Omental fat pad (tissue), 4 donors: ENCODE results near the gene PPM1N. TPM values are rescaled to one million over a fixed set of nuclear protein-coding genes. Genes with fewer than 3 reads are reported as not detected.

Source experiments
- ATAC-seq: fragments of 150-250 bp; one replicate; pipeline ENCODE4 v1.9.1; 2016; ENCODE audit warnings: mild to moderate bottlenecking, moderate library complexity; ENCODE audit not compliant: low FRiP score
- DNase-seq: peaks from one replicate; pipeline ENCODE4 v3.0.0-alpha.2; 2019; ENCODE audit warnings: low spot score
- CTCF ChIP-seq, 3 donors: fragments of 450-650 bp; IDR thresholded peaks; one replicate each; pipeline ENCODE4 v1.5.1; 2016 to 2017; ENCODE audit warnings: antibody characterized with exemption in 3 of 3, mild to moderate bottlenecking in 3 of 3, moderate library complexity in 2 of 3
- total RNA-seq, 4 donors: library from RNA; depleted of rRNA; stranded (reverse); fragments of >200 nt; gene quantifications; one replicate each; pipeline ENCODE4 v1.1.0, GENCODE V29; 2016

PPM1N gene
- total RNA-seq, 4 donors from 2014 or later: 1.9 to 3.8 (median 2.9) TPM

GRCh38 chr19:45492627-45493470, 5.4 kb upstream of the PPM1N start:
- ATAC-seq (no peak), DNase-seq (no peak)
- no peak for TF ChIP-seq CTCF (IDR thresholded peaks at IDR 0.05)

- no peak for TF ChIP-seq CTCF (IDR thresholded peaks at IDR 0.05)
Measured at GRCh38 chr19:45494261-45494916, 3.9 kb upstream of the PPM1N start.

GRCh38 chr19:45495178-45495577, 3.1 kb upstream of the PPM1N start:
- ATAC-seq (no peak), DNase-seq (no peak)
- no peak for TF ChIP-seq CTCF (IDR thresholded peaks at IDR 0.05)

More at GRCh38 chr19:45494261-45494916, 3.9 kb upstream of the PPM1N start:
- no peak for DNase-seq
- ATAC-seq: no peak

- no peak for DNase-seq
- no peak for TF ChIP-seq CTCF (IDR thresholded peaks at IDR 0.05)
- ATAC-seq: peak; percentile 6
Measured at GRCh38 chr19:45496349-45496953, 1.8 kb upstream of the PPM1N start.

- TF ChIP-seq CTCF (IDR thresholded peaks at IDR 0.05): no peak
- ATAC-seq (no peak), DNase-seq (no peak)
Measured at GRCh38 chr19:45497791-45498190, 452 bp upstream of the PPM1N start.

GRCh38 chr19:45499196-45500180, 1.2 kb downstream of the PPM1N start:
- no peak for TF ChIP-seq CTCF (IDR thresholded peaks at IDR 0.05)
- ATAC-seq (no peak), DNase-seq (no peak)
